Suprapubic skin (tissue), 4 donors: ENCODE results near the gene RNF222.

ENCODE experiments used
- EP300 ChIP-seq: sonication (generic); formaldehyde crosslinking; IDR thresholded peaks from one replicate; pipeline ENCODE4 v1.6.1; 2017; ENCODE audit warnings: antibody characterized with exemption
- POLR2A ChIP-seq, 2 donors: fragments of 450-650 bp; IDR thresholded peaks; one replicate each; pipeline ENCODE4 v1.6.1; 2017; ENCODE audit warnings: antibody characterized with exemption in 2 of 2, mild to moderate bottlenecking in 2 of 2, moderate library complexity in 2 of 2
- POLR2AphosphoS5 ChIP-seq, 3 donors: sonication (generic); formaldehyde crosslinking; IDR thresholded peaks; one replicate each; pipeline ENCODE4 v1.6.1; 2017; ENCODE audit warnings: antibody characterized with exemption in 3 of 3
- TF ChIP-seq, protein P1 (sequence below), 2 donors: fragments of 200-600 bp in 1 of 2; fragments of 450-650 bp in 1 of 2; sonication (generic) in 1 of 2; IDR thresholded peaks; one replicate each; pipeline ENCODE4 v1.5.1; 2016 to 2019; ENCODE audit warnings: antibody characterized with exemption in 2 of 2, mild to moderate bottlenecking in 1 of 2, moderate library complexity in 1 of 2

DNA sequence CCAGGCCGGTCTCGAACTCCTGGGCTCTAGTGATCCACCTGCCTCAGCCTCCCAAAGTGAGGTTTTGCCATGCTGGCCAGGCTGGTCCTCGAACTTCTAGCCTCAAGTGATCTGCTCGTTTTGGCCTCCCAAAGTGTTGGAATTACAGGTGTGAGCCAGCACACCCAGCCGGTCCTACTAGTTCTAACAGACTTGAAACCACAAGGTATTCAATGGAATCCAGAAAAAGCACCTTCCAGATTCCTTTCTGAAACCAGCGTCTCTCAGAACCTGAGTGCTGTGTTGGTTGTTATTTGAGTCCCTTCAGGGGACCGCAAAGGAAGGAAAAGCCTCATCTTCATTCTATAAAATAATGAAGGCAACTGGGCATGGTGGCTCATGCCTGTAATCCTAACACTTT, 25.2 kb downstream of the RNF222 start:
- no peak for TF ChIP-seq POLR2A (IDR thresholded peaks at IDR 0.05)
- TF ChIP-seq, protein P1, sequence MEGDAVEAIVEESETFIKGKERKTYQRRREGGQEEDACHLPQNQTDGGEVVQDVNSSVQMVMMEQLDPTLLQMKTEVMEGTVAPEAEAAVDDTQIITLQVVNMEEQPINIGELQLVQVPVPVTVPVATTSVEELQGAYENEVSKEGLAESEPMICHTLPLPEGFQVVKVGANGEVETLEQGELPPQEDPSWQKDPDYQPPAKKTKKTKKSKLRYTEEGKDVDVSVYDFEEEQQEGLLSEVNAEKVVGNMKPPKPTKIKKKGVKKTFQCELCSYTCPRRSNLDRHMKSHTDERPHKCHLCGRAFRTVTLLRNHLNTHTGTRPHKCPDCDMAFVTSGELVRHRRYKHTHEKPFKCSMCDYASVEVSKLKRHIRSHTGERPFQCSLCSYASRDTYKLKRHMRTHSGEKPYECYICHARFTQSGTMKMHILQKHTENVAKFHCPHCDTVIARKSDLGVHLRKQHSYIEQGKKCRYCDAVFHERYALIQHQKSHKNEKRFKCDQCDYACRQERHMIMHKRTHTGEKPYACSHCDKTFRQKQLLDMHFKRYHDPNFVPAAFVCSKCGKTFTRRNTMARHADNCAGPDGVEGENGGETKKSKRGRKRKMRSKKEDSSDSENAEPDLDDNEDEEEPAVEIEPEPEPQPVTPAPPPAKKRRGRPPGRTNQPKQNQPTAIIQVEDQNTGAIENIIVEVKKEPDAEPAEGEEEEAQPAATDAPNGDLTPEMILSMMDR (IDR thresholded peaks at IDR 0.05), result no peak
- no peak for TF ChIP-seq POLR2AphosphoS5 (IDR thresholded peaks at IDR 0.05)
- TF ChIP-seq EP300, result no peak
